Testis (tissue), 2 donors: Measurements from ENCODE around the gene ADGRA1.

Experiments
- POLR2A ChIP-seq: fragments of 450-650 bp; IDR thresholded peaks from one replicate; pipeline ENCODE4 v1.6.1; 2017; ENCODE audit warnings: antibody characterized with exemption, mild to moderate bottlenecking, moderate library complexity
- TF ChIP-seq, protein P1 (sequence below), 3 experiments: fragments of 450-650 bp in 2 of 3; fragments of 200-600 bp in 1 of 3; sonication (generic) in 1 of 3; IDR thresholded peaks; one replicate each; pipeline ENCODE4 v1.5.1; 2016 to 2019; ENCODE audit warnings: antibody characterized with exemption in 3 of 3, mild to moderate bottlenecking in 2 of 3, moderate library complexity in 1 of 3

DNA sequence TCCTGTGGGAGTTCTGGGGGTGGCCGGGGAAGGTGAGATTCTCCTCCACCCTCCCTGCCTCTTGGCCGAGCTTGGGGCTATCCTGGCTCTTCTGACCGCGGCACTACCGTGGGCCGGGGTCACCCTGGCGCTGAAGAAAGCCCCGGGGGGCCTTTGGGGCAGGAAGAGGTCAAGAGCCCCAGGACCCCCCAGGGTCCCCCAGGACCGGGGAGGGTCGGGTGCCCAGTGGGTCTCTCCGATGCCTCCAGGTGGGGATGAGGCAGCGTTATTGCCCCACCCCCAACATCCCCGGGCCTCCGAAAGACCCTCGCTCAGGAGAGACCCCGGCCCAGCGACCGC is 71.9 kb downstream of the ADGRA1 start:
- TF ChIP-seq, protein P1, sequence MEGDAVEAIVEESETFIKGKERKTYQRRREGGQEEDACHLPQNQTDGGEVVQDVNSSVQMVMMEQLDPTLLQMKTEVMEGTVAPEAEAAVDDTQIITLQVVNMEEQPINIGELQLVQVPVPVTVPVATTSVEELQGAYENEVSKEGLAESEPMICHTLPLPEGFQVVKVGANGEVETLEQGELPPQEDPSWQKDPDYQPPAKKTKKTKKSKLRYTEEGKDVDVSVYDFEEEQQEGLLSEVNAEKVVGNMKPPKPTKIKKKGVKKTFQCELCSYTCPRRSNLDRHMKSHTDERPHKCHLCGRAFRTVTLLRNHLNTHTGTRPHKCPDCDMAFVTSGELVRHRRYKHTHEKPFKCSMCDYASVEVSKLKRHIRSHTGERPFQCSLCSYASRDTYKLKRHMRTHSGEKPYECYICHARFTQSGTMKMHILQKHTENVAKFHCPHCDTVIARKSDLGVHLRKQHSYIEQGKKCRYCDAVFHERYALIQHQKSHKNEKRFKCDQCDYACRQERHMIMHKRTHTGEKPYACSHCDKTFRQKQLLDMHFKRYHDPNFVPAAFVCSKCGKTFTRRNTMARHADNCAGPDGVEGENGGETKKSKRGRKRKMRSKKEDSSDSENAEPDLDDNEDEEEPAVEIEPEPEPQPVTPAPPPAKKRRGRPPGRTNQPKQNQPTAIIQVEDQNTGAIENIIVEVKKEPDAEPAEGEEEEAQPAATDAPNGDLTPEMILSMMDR (IDR thresholded peaks at IDR 0.05), result no peak
- TF ChIP-seq POLR2A, result no peak
